PC-3 (cell line): ENCODE data around the gene RARS1.

Experiments used
- CTCF ChIP-seq: fragments of 300-600 bp; sonication (generic); conservative IDR thresholded peaks from 2 replicates; pipeline ENCODE4 v1.5.1; 2017; ENCODE audit warnings: antibody characterized with exemption, low read depth, mild to moderate bottlenecking, low read length
- EZH2 ChIP-seq: fragments of 300-600 bp; sonication (generic); IDR thresholded peaks from one replicate; pipeline ENCODE4 v1.6.1; 2017; ENCODE audit warnings: antibody characterized with exemption, mild to moderate bottlenecking, low read length; ENCODE audit not compliant: unreplicated experiment

DNA sequence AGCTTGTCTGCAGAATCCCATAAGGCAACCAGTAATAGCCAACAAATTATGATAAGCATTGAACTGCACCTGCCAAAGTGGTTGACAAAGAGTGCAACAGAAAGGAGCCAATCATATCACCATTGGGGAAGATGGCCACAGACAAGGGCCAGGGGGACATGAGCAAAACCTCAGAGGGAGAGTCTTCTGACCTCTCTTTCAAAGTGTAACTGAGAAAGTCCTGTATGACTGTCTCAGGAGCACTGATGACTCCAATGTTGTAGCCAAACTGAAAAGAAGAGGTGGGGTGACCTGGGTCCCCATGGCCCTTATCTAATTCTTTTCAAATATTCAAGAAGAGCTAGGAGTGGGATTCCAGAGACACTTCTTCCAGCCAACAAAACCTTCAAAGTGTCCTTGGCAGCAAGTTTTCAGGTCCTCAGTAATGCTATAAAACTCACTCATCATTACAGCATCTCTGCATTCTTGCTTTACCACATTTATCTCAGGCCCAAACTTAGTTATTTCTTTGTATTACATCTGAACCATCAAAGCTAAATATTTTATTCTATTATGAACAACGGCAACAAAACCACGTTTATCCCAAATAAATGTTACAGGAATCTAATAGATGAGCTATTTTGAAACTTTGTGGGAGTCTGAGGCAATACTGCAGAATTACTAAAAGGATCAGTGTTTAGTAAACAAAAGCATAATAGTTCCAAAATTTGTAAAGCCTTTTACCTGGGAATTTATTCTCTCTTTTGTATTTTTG is 67.3 kb downstream of the RARS1 start:
- TF ChIP-seq EZH2, result no peak
- no peak for TF ChIP-seq CTCF
